Kidney epithelial cell (primary cell): ENCODE measurements around the gene SYT13. TPM values are rescaled to one million over a fixed set of nuclear protein-coding genes. Genes with fewer than 3 reads are reported as not detected.

Experiments used
- DNase-seq: peaks from one replicate; pipeline ENCODE4 v3.0.0-alpha.2; 2010; ENCODE audit warnings: low read depth
- H3K27me3 ChIP-seq: 2 replicates; pipeline ENCODE4 v1.6.0; 2011; ENCODE audit warnings: low read length; ENCODE audit not compliant: control insufficient read depth, insufficient read depth
- H3K36me3 ChIP-seq: 2 replicates; pipeline ENCODE4 v1.5.1; 2011; ENCODE audit warnings: low read length; ENCODE audit not compliant: control insufficient read depth, insufficient read depth
- H3K4me3 ChIP-seq: 2 replicates; pipeline ENCODE4 v1.5.1; 2011; ENCODE audit warnings: low read depth, mild to moderate bottlenecking, control low read depth, low read length
- CTCF ChIP-seq: IDR thresholded peaks from 2 replicates; pipeline ENCODE4 v1.5.1; 2011; ENCODE audit warnings: mild to moderate bottlenecking, moderate library complexity, low read length, control low read depth, inconsistent platforms; ENCODE audit not compliant: insufficient read depth, poor library complexity, severe bottlenecking
- total RNA-seq: library from RNA; depleted of rRNA; stranded (reverse); fragments of >200 nt; gene quantifications from 2 replicates; pipeline ENCODE4 v1.2.3, GENCODE V29; 2015

The SYT13 gene
- total RNA-seq = 8.1 and 10.1 TPM in 2 replicates

- Histone ChIP-seq H3K36me3 (no peaks in the 10 kb centered on the region), H3K4me3 (peak within 1 kb of the TSS; percentile 54), H3K27me3 (peaks cover 15% of the 10 kb centered on the region)
- DNase-seq = no peak
- no peak for TF ChIP-seq CTCF
These were observed at the start of gene SYT13 for GRCh38 chr11:45285930-45286632. TSS of gene SYT13 (minus strand) at chr11:45286341. CDS start at chr11:45286207, 134 bp downstream.

- H3K36me3 ChIP-seq = no peaks in the 10 kb centered on the region
- H3K4me3 ChIP-seq = no peak overlapping the region
- peaks cover 6% of the 10 kb centered on the region for H3K27me3 ChIP-seq
- TF ChIP-seq CTCF = no peak
- no peak for DNase-seq
These were observed 49.3 kb upstream of the SYT13 start for GRCh38 chr11:45335434-45335833.

DNA sequence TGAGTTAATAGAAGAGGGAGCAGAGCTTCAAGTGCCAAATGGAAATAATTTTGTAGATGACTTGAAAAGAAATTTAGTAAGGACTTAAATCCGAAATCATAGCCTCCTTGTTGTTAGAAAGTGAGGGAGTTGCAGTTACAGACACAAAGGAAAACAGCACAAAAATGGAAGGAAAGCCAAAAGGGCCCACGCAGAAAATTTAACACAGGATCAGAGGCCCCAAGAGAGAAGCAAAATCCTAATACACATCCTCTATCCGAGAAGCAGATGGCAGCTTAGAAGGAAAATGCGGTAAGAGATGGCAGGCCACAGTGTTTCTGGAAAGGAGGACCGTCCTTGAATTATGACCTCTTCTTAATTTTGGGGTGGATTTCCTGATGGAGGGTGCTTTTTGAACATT is 48.7 kb upstream of the SYT13 start:
- TF ChIP-seq CTCF = no peak
- H3K36me3 ChIP-seq = no peaks in the 10 kb centered on the region
- no peak for DNase-seq
- no peak overlapping the region for H3K4me3 ChIP-seq
- peaks cover 6% of the 10 kb centered on the region for H3K27me3 ChIP-seq

GRCh38 chr11:45334410-45334809 is 48.3 kb upstream of the SYT13 start:
- Histone ChIP-seq H3K4me3 (no peak overlapping the region), H3K36me3 (no peaks in the 10 kb centered on the region), H3K27me3 (peaks cover 6% of the 10 kb centered on the region)
- TF ChIP-seq CTCF = no peak
- DNase-seq = no peak

DNA sequence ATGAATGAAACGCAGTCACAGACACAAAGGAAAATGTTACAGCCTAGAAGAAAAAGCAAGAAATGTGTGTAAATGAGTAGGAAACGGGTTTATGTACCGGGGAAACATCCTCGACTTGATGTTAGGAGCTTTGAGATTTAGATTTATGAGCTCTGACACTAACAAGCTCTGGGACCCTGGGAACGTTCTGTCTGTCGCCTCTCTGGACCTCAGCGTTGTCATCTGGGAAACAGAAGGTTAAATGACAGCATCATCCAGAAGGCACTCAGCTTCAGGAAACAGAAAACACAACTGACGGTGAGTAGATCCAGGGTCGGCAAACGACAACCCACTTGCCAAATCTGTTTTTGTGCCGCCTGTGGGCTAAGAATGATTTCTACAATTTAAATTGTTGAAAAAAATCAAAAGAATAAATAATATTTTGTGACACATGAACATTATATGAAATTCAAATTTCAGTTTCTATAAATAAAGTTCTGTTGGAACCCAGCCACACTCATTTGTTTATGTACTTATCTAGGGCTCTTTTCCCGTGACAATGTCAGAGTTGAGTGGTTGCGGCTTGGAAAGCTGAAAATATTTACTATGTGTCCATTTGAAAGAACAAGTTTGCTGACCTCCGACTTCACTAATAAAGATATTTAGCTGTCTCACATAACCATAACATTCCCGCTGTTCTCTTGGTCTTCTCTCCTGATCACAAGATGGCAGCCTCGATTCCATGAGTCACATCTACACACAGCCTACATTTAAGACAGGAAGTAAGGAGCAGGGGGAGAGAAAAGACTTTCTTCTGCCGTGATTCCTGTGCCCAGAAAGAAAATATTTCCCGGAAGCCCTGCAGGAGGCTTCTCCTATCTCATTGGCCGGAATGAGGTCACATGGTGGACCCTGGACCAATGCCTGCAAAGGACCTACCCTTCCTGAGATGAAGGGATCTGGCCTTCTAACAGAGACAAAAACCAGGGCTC is 47.1 kb upstream of the SYT13 start:
- Histone ChIP-seq H3K27me3 (peaks cover 10% of the 10 kb centered on the region), H3K4me3 (no peak overlapping the region), H3K36me3 (no peaks in the 10 kb centered on the region)
- TF ChIP-seq CTCF = no peak
- DNase-seq = no peak
